ENCODE measurements around the gene FCMR.
A peak's percentile ranks its signal among the peaks of the same experiment; 100 is the strongest.
"Not testable (repeated sequence)": the region's sequence is repeated elsewhere in the genome, so short reads cannot be mapped to it uniquely, and the experiment has no call there.

The FCMR gene

GRCh38 chr1:206924592-206925105 is 2.9 kb upstream of the FCMR start:
- H3K4me3 ChIP-seq (ENCODE audit: low read depth, low read length) = no peak overlapping the region

GRCh38 chr1:206923961-206924557 is 2.3 kb upstream of the FCMR start:
- not testable (repeated sequence) for H3K4me3 ChIP-seq (ENCODE audit: low read depth, low read length)

- no peak overlapping the region for H3K4me3 ChIP-seq (ENCODE audit: low read depth, low read length)
Measured at GRCh38 chr1:206923009-206923960, 1.5 kb upstream of the FCMR start.

- no peak overlapping the region for H3K4me3 ChIP-seq (ENCODE audit: low read depth, low read length)
Measured at GRCh38 chr1:206922524-206922923, 783 bp upstream of the FCMR start.

- H3K4me3 ChIP-seq (ENCODE audit: low read depth, low read length) = no peak overlapping the region
Measured at GRCh38 chr1:206918076-206918475, 3.7 kb downstream of the FCMR start.

GRCh38 chr1:206916000-206916709 is 5.6 kb downstream of the FCMR start:
- no peak overlapping the region for H3K4me3 ChIP-seq (ENCODE audit: low read depth, low read length)

- no peak overlapping the region for H3K4me3 ChIP-seq (ENCODE audit: low read depth, low read length)
Measured at GRCh38 chr1:206915030-206915735, 6.6 kb downstream of the FCMR start.

GRCh38 chr1:206913766-206914537 is 7.8 kb downstream of the FCMR start:
- H3K4me3 ChIP-seq (ENCODE audit: low read depth, low read length) = no peak overlapping the region

GRCh38 chr1:206912445-206913095 is 9.2 kb downstream of the FCMR start:
- H3K4me3 ChIP-seq (ENCODE audit: low read depth, low read length) = no peak overlapping the region

- no peak overlapping the region for H3K4me3 ChIP-seq (ENCODE audit: low read depth, low read length)
Measured at GRCh38 chr1:206911064-206911663, 10.6 kb downstream of the FCMR start.

GRCh38 chr1:206909883-206910318 is 11.8 kb downstream of the FCMR start:
- H3K4me3 ChIP-seq (ENCODE audit: low read depth, low read length) = peak overlapping the region; percentile 43

- H3K4me3 ChIP-seq (ENCODE audit: low read depth, low read length) = peak overlapping the region; percentile 43
Measured at GRCh38 chr1:206909161-206909882, 12.4 kb downstream of the FCMR start.

GRCh38 chr1:206908038-206908437 is 13.7 kb downstream of the FCMR start:
- H3K4me3 ChIP-seq (ENCODE audit: low read depth, low read length) = no peak overlapping the region

GRCh38 chr1:206907304-206907991 is 14.3 kb downstream of the FCMR start:
- no peak overlapping the region for H3K4me3 ChIP-seq (ENCODE audit: low read depth, low read length)

- H3K4me3 ChIP-seq (ENCODE audit: low read depth, low read length) = no peak overlapping the region
Measured at GRCh38 chr1:206905295-206906164, 16.2 kb downstream of the FCMR start.

GRCh38 chr1:206904423-206905142 is 17.2 kb downstream of the FCMR start:
- H3K4me3 ChIP-seq (ENCODE audit: low read depth, low read length) = no peak overlapping the region

Measured in iPS-11a (cell line).